ENCODE results near the gene PRPF8.
A peak's percentile ranks its signal among the peaks of the same experiment; 100 is the strongest.

PRPF8 gene

DNA sequence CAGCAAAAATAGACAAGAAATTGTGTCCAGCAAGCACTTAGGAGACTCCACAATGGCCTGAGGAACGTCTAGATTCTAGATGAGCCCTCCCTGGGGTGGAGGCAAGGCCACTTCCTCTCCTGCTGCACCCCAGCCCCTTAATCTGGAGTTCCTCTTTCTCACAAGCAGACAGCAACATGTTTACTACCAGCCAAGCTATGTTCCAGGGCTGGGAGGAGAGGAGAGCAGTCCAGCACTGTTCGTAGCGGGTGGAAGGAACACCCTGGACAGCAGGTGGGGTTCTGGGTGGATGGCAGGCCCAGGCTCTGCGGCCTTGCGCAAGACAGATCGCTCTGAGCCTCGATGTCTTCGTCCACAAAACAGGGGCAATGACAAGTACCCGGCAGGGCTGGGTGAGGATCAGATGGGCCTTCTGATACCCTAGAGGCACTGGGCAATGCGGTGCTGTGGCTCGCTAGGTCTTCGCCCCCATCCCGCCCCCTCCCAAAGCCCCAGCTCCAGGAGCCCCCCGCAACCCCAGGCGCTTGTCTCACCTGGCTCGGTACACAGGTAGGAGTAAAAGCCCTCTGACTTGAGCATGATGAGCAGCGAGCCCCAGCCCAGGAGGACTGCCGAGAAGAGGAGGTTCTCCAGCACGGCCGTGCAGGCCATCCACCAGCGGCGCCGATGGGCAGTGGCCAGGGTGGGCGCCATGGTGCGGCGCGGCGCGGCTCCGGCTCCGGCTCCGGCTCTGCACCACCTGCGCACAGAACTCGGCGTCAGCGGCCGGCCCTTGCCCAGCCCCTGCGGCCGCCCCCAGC, 57.3 kb downstream of the PRPF8 start:
- H3K4me2 ChIP-seq (ENCODE audit: low read depth, low read length): peak overlapping the region; percentile 99
- H2AFZ ChIP-seq (ENCODE audit: low read length): no peak overlapping the region
- H3K9me2 ChIP-seq (replicated peaks; ENCODE audit: insufficient read depth, low read length): no peaks in the 10 kb centered on the region
- H3F3A ChIP-seq (ENCODE audit: insufficient read depth, low read length): peaks cover 26% of the 10 kb centered on the region
- no peaks in the 10 kb centered on the region for H3K36me3 ChIP-seq (replicated peaks; ENCODE audit: insufficient read depth, low read length)
- no peak overlapping the region for H3K27ac ChIP-seq (ENCODE audit: low read length)
- peaks cover 27% of the 10 kb centered on the region for H3K4me1 ChIP-seq (ENCODE audit: low read length)
- peak overlapping the region; percentile 86; the same call in 1 of the 2 replicates for H3K9ac ChIP-seq (ENCODE audit: low read length)
- peak overlapping the region; percentile 98 for H3K4me3 ChIP-seq (ENCODE audit: low read length)
- H4K20me1 ChIP-seq (ENCODE audit: insufficient read depth, low read length): no peaks in the 10 kb centered on the region
- TF ChIP-seq EZH2phosphoT487 (IDR thresholded peaks at IDR 0.05; ENCODE audit: low read length) (no peak), EZH2 (optimal IDR thresholded peaks at IDR 0.05; ENCODE audit: low read depth, low read length) (no peak)
- TF ChIP-seq, protein P1, sequence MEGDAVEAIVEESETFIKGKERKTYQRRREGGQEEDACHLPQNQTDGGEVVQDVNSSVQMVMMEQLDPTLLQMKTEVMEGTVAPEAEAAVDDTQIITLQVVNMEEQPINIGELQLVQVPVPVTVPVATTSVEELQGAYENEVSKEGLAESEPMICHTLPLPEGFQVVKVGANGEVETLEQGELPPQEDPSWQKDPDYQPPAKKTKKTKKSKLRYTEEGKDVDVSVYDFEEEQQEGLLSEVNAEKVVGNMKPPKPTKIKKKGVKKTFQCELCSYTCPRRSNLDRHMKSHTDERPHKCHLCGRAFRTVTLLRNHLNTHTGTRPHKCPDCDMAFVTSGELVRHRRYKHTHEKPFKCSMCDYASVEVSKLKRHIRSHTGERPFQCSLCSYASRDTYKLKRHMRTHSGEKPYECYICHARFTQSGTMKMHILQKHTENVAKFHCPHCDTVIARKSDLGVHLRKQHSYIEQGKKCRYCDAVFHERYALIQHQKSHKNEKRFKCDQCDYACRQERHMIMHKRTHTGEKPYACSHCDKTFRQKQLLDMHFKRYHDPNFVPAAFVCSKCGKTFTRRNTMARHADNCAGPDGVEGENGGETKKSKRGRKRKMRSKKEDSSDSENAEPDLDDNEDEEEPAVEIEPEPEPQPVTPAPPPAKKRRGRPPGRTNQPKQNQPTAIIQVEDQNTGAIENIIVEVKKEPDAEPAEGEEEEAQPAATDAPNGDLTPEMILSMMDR (IDR thresholded peaks at IDR 0.05; ENCODE audit: low read length): no peak
- H3K9me3 ChIP-seq (replicated peaks; ENCODE audit: insufficient read depth, low read length): no peaks in the 10 kb centered on the region
- no peaks in the 10 kb centered on the region for H3K79me2 ChIP-seq (ENCODE audit: low read length)
- no peaks in the 10 kb centered on the region for H3K27me3 ChIP-seq (replicated peaks; ENCODE audit: insufficient read depth, low read length)
- no peak for DNase-seq

DNA sequence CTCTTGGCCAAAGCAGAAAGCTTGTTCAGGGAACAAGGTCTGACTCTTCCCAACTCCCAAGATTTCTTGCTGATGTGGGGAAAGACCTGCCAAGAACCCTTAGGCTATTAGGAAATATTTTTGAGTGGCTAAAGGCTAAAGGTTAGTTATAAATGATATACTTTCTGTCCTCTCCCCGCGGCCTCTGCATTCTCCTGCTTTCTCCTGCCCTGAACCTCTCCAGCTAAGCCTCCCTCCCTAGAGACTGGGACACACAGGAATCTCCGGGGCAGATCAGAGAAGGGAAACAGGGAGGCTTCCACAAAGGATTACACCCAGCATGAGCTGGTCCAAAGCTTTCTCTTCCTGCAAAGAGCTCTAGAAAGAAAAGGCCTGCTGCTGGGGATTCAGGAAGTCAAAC, 58.3 kb downstream of the PRPF8 start:
- H3K9me3 ChIP-seq (replicated peaks; ENCODE audit: insufficient read depth, low read length): no peaks in the 10 kb centered on the region
- H3K9ac ChIP-seq (ENCODE audit: low read length): no peak overlapping the region
- peaks cover 22% of the 10 kb centered on the region for H3K4me1 ChIP-seq (ENCODE audit: low read length)
- H2AFZ ChIP-seq (ENCODE audit: low read length): no peak overlapping the region
- H3K79me2 ChIP-seq (ENCODE audit: low read length): no peaks in the 10 kb centered on the region
- H3K27ac ChIP-seq (ENCODE audit: low read length): no peak overlapping the region
- H3K36me3 ChIP-seq (replicated peaks; ENCODE audit: insufficient read depth, low read length): no peaks in the 10 kb centered on the region
- H3K4me3 ChIP-seq (ENCODE audit: low read length): no peak overlapping the region
- TF ChIP-seq EZH2phosphoT487 (IDR thresholded peaks at IDR 0.05; ENCODE audit: low read length): no peak
- TF ChIP-seq, protein P1 (IDR thresholded peaks at IDR 0.05; ENCODE audit: low read length): no peak
- no peak for TF ChIP-seq EZH2 (optimal IDR thresholded peaks at IDR 0.05; ENCODE audit: low read depth, low read length)
- H3K9me2 ChIP-seq (replicated peaks; ENCODE audit: insufficient read depth, low read length): no peaks in the 10 kb centered on the region
- no peak for DNase-seq
- no peaks in the 10 kb centered on the region for H4K20me1 ChIP-seq (ENCODE audit: insufficient read depth, low read length)
- no peaks in the 10 kb centered on the region for H3K27me3 ChIP-seq (replicated peaks; ENCODE audit: insufficient read depth, low read length)
- no peak overlapping the region for H3K4me2 ChIP-seq (ENCODE audit: low read depth, low read length)
- H3F3A ChIP-seq (ENCODE audit: insufficient read depth, low read length): peaks cover 20% of the 10 kb centered on the region

DNA sequence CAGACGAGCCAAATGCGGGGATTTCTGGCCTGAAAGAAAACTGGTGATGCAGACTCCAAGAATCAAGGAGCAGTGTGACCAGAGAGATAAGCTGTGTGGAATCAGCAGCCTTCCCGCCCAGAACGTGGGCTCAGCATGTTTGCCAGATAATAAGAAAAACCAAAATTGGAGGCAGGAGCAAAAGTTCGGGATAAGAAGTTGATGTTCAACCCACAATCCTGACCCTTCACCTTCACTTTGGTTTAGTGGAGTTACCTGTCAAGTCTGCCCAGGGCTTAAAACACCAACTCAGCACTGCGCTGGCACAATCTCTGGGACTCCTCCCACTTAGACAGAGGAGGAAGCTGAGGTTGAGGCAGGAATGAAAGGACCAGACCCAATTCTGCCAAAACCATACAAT, 59.1 kb downstream of the PRPF8 start:
- TF ChIP-seq, protein P1 (IDR thresholded peaks at IDR 0.05; ENCODE audit: low read length): no peak
- TF ChIP-seq EZH2phosphoT487 (IDR thresholded peaks at IDR 0.05; ENCODE audit: low read length) (no peak), EZH2 (optimal IDR thresholded peaks at IDR 0.05; ENCODE audit: low read depth, low read length) (no peak)
- H4K20me1 ChIP-seq (ENCODE audit: insufficient read depth, low read length): no peaks in the 10 kb centered on the region
- DNase-seq: no peak
- H3K9me2 ChIP-seq (replicated peaks; ENCODE audit: insufficient read depth, low read length): no peaks in the 10 kb centered on the region
- no peak overlapping the region for H3K27ac ChIP-seq (ENCODE audit: low read length)
- H3K9ac ChIP-seq (ENCODE audit: low read length): no peak overlapping the region
- H3K4me1 ChIP-seq (ENCODE audit: low read length): peaks cover 16% of the 10 kb centered on the region
- no peak overlapping the region for H3K4me3 ChIP-seq (ENCODE audit: low read length)
- H3K27me3 ChIP-seq (replicated peaks; ENCODE audit: insufficient read depth, low read length): no peaks in the 10 kb centered on the region
- no peak overlapping the region for H2AFZ ChIP-seq (ENCODE audit: low read length)
- H3K4me2 ChIP-seq (ENCODE audit: low read depth, low read length): no peak overlapping the region
- no peaks in the 10 kb centered on the region for H3K9me3 ChIP-seq (replicated peaks; ENCODE audit: insufficient read depth, low read length)
- peaks cover 12% of the 10 kb centered on the region for H3F3A ChIP-seq (ENCODE audit: insufficient read depth, low read length)
- H3K36me3 ChIP-seq (replicated peaks; ENCODE audit: insufficient read depth, low read length): no peaks in the 10 kb centered on the region
- H3K79me2 ChIP-seq (ENCODE audit: low read length): no peaks in the 10 kb centered on the region

Measured in MM.1S (cell line).